ENCODE measurements around the gene VPREB1.
"Not testable (repeated sequence)": the region's sequence is repeated elsewhere in the genome, so short reads cannot be mapped to it uniquely, and the experiment has no call there.

The VPREB1 gene

GRCh38 chr22:22237521-22237920 lies 7.1 kb upstream of the VPREB1 start:
- no peak for FAIRE-seq
- DNase-seq (ENCODE audit: insufficient read length), result no peak
- TF ChIP-seq POLR2AphosphoS5 (IDR thresholded peaks at IDR 0.05; ENCODE audit: low read depth, low read length) (no peak), TAF1 (IDR thresholded peaks at IDR 0.05; ENCODE audit: borderline replicate concordance, low read depth, low read length) (no peak), POLR2A (IDR thresholded peaks at IDR 0.05; ENCODE audit: low read depth, low read length) (no peak)

- DNase-seq (ENCODE audit: insufficient read length) (no peak), FAIRE-seq (no peak)
- TF ChIP-seq TAF1 (IDR thresholded peaks at IDR 0.05; ENCODE audit: borderline replicate concordance, low read depth, low read length) (no peak), POLR2A (IDR thresholded peaks at IDR 0.05; ENCODE audit: low read depth, low read length) (no peak), POLR2AphosphoS5 (IDR thresholded peaks at IDR 0.05; ENCODE audit: low read depth, low read length) (no peak)
Observed at GRCh38 chr22:22239311-22239939, 5.2 kb upstream of the VPREB1 start.

GRCh38 chr22:22241554-22241898 lies 3.1 kb upstream of the VPREB1 start:
- DNase-seq (ENCODE audit: insufficient read length) (no peak), FAIRE-seq (no peak)
- TF ChIP-seq POLR2AphosphoS5 (IDR thresholded peaks at IDR 0.05; ENCODE audit: low read depth, low read length) (no peak), POLR2A (IDR thresholded peaks at IDR 0.05; ENCODE audit: low read depth, low read length) (no peak), TAF1 (IDR thresholded peaks at IDR 0.05; ENCODE audit: borderline replicate concordance, low read depth, low read length) (no peak)

- FAIRE-seq (no peak), DNase-seq (ENCODE audit: insufficient read length) (no peak)
- no peak for TF ChIP-seq TAF1 (IDR thresholded peaks at IDR 0.05; ENCODE audit: borderline replicate concordance, low read depth, low read length)
- TF ChIP-seq POLR2A (IDR thresholded peaks at IDR 0.05; ENCODE audit: low read depth, low read length), result no peak
- no peak for TF ChIP-seq POLR2AphosphoS5 (IDR thresholded peaks at IDR 0.05; ENCODE audit: low read depth, low read length)
Observed at GRCh38 chr22:22242488-22242887, 2.1 kb upstream of the VPREB1 start.

GRCh38 chr22:22243033-22243680 lies 1.4 kb upstream of the VPREB1 start:
- DNase-seq (ENCODE audit: insufficient read length) (no peak), FAIRE-seq (no peak)
- TF ChIP-seq TAF1 (IDR thresholded peaks at IDR 0.05; ENCODE audit: borderline replicate concordance, low read depth, low read length) (no peak), POLR2A (IDR thresholded peaks at IDR 0.05; ENCODE audit: low read depth, low read length) (no peak), POLR2AphosphoS5 (IDR thresholded peaks at IDR 0.05; ENCODE audit: low read depth, low read length) (no peak)

GRCh38 chr22:22245256-22245909 lies 797 bp downstream of the VPREB1 start:
- DNase-seq (ENCODE audit: insufficient read length) (no peak), FAIRE-seq (no peak)
- no peak for TF ChIP-seq POLR2A (IDR thresholded peaks at IDR 0.05; ENCODE audit: low read depth, low read length)
- no peak for TF ChIP-seq POLR2AphosphoS5 (IDR thresholded peaks at IDR 0.05; ENCODE audit: low read depth, low read length)
- TF ChIP-seq TAF1 (IDR thresholded peaks at IDR 0.05; ENCODE audit: borderline replicate concordance, low read depth, low read length), result no peak

- TF ChIP-seq TAF1 (IDR thresholded peaks at IDR 0.05; ENCODE audit: borderline replicate concordance, low read depth, low read length) (no peak), POLR2AphosphoS5 (IDR thresholded peaks at IDR 0.05; ENCODE audit: low read depth, low read length) (no peak), POLR2A (IDR thresholded peaks at IDR 0.05; ENCODE audit: low read depth, low read length) (no peak)
- no peak for DNase-seq (ENCODE audit: insufficient read length)
- peak; percentile 27 for FAIRE-seq
Observed at GRCh38 chr22:22245935-22246525, 1.4 kb downstream of the VPREB1 start.

GRCh38 chr22:22246706-22247105 lies 2.1 kb downstream of the VPREB1 start:
- no peak for TF ChIP-seq POLR2AphosphoS5 (IDR thresholded peaks at IDR 0.05; ENCODE audit: low read depth, low read length)
- TF ChIP-seq TAF1 (IDR thresholded peaks at IDR 0.05; ENCODE audit: borderline replicate concordance, low read depth, low read length), result no peak
- TF ChIP-seq POLR2A (IDR thresholded peaks at IDR 0.05; ENCODE audit: low read depth, low read length), result no peak
- FAIRE-seq (no peak), DNase-seq (ENCODE audit: insufficient read length) (no peak)

GRCh38 chr22:22248878-22249277 lies 4.3 kb downstream of the VPREB1 start:
- FAIRE-seq (peak; percentile 67), DNase-seq (ENCODE audit: insufficient read length) (no peak)
- no peak for TF ChIP-seq POLR2A (IDR thresholded peaks at IDR 0.05; ENCODE audit: low read depth, low read length)
- TF ChIP-seq POLR2AphosphoS5 (IDR thresholded peaks at IDR 0.05; ENCODE audit: low read depth, low read length), result no peak
- TF ChIP-seq TAF1 (IDR thresholded peaks at IDR 0.05; ENCODE audit: borderline replicate concordance, low read depth, low read length), result no peak

GRCh38 chr22:22250651-22251050 lies 6.1 kb downstream of the VPREB1 start:
- not testable (repeated sequence) for DNase-seq (ENCODE audit: insufficient read length); FAIRE-seq

GRCh38 chr22:22256133-22256532 lies 11.5 kb downstream of the VPREB1 start:
- FAIRE-seq; DNase-seq (ENCODE audit: insufficient read length): not testable (repeated sequence)

- not testable (repeated sequence) for FAIRE-seq; DNase-seq (ENCODE audit: insufficient read length)
Observed at GRCh38 chr22:22258597-22259415, 14.2 kb downstream of the VPREB1 start.

- DNase-seq (ENCODE audit: insufficient read length); FAIRE-seq: not testable (repeated sequence)
Observed at GRCh38 chr22:22260169-22260568, 15.6 kb downstream of the VPREB1 start.

- FAIRE-seq; DNase-seq (ENCODE audit: insufficient read length): not testable (repeated sequence)
Observed at GRCh38 chr22:22260586-22260985, 16.0 kb downstream of the VPREB1 start.

- not testable (repeated sequence) for FAIRE-seq; DNase-seq (ENCODE audit: insufficient read length)
Observed at GRCh38 chr22:22262332-22263074, 17.9 kb downstream of the VPREB1 start.

GRCh38 chr22:22263823-22264222 lies 19.2 kb downstream of the VPREB1 start:
- not testable (repeated sequence) for DNase-seq (ENCODE audit: insufficient read length); FAIRE-seq
